Lung (tissue), 12 donors: ENCODE results near the gene GLP2R. TPM values are rescaled to one million over a fixed set of nuclear protein-coding genes. Genes with fewer than 3 reads are reported as not detected.

Source experiments
- ATAC-seq: fragments of 200-7000 bp; cut with Tn5 transposase; one replicate; pipeline ENCODE4 v1.9.1; 2020; ENCODE audit warnings: moderate number of reproducible peaks; ENCODE audit not compliant: insufficient read depth, low FRiP score
- DNase-seq, 3 donors: peaks; one replicate each; pipeline ENCODE4 v3.0.0-alpha.2; 2013 to 2017
- H3K27ac ChIP-seq, 2 donors: one replicate each; pipeline ENCODE4 v1.5.1; 2013; ENCODE audit warnings: mild to moderate bottlenecking in 2 of 2, moderate library complexity in 2 of 2, control low read depth in 1 of 2, inconsistent platforms in 1 of 2, low read depth in 1 of 2, low read length in 1 of 2
- H3K27me3 ChIP-seq, 3 donors: one replicate each; pipeline ENCODE4 v1.5.1; 2013; ENCODE audit warnings: low read length in 2 of 3; ENCODE audit not compliant: control insufficient read depth in 3 of 3, insufficient read depth in 3 of 3
- H3K36me3 ChIP-seq, 4 donors: one replicate each; pipeline ENCODE4 v1.5.1; 2013; ENCODE audit warnings: low read length in 4 of 4, mild to moderate bottlenecking in 1 of 4, moderate library complexity in 1 of 4; ENCODE audit not compliant: control insufficient read depth in 4 of 4, insufficient read depth in 4 of 4
- H3K4me1 ChIP-seq, 5 donors: one replicate each; pipeline ENCODE4 v1.5.1; 2013; ENCODE audit warnings: low read length in 5 of 5, mild to moderate bottlenecking in 2 of 5, moderate library complexity in 1 of 5; ENCODE audit not compliant: control insufficient read depth in 5 of 5, insufficient read depth in 5 of 5
- H3K4me3 ChIP-seq: one replicate; pipeline ENCODE4 v1.5.1; 2013; ENCODE audit warnings: mild to moderate bottlenecking, control low read depth, moderate library complexity
- H3K9ac ChIP-seq, 2 donors: one replicate each; pipeline ENCODE4 v1.5.1; 2013; ENCODE audit warnings: low read length in 2 of 2, control low read depth in 1 of 2; ENCODE audit not compliant: insufficient read depth in 1 of 2
- H3K9me3 ChIP-seq, 4 donors: one replicate each; pipeline ENCODE4 v1.5.1; 2013; ENCODE audit warnings: low read length in 3 of 4, mild to moderate bottlenecking in 1 of 4, moderate library complexity in 1 of 4; ENCODE audit not compliant: control insufficient read depth in 4 of 4, insufficient read depth in 3 of 4
- WGBS, 2 donors: extraction: QIAGEN DNeasy Blood & Tissue Kit; methylation state at CpG; one replicate each; pipeline ENCODE4 v1.1.7; 2013; 5-methylcytosine and 5-hydroxymethylcytosine counted together
- polyA plus RNA-seq, 2 donors: library from polyadenylated mRNA; stranded (reverse); fragments of 200-250 nt; gene quantifications; one replicate each; pipeline ENCODE4 v1.2.1, GENCODE V29; 2013
- total RNA-seq, 2 donors: library from RNA; depleted of rRNA in 1 of 2; stranded (reverse); fragments of >200 nt in 1 of 2; gene quantifications; one replicate each; pipeline ENCODE4 v1.2.1, GENCODE V29; 2014 to 2021
- TF ChIP-seq, protein P1 (sequence below): IDR thresholded peaks from 2 replicates; pipeline ENCODE4 v1.5.1; 2012; ENCODE audit warnings: mild to moderate bottlenecking; ENCODE audit errors: control extremely low read depth, extremely low read depth
- donor health status: control.
- donor health status: control.
- donor health status: Bipolar disorder and iron deficiency.
- donor health status: healthy.
- donor health status: DM: yes; HTN: yes; CAD: no.

GLP2R gene
- total and polyA plus RNA-seq, 4 donors: 0.11 to 1.6 (median 0.54) TPM

DNA sequence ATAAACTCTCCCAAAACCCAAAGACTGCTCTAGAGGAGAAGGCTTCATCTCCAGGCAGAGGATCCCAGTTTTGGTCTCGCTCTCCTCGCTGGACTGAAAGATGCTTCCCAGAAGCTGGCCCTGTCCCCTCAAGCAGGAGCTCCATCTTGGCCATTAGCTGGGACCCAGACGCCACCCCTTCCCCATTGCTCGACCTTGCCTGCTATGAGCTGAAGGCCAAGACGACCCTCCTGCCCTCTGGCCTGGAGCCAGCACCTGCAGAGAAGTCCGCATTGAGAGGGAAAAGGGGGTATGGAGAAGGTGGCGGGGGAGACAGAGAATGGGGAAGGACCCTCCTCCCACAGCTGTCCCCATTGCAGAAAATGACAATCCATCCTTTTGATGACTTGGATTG lies 82.9 kb downstream of the GLP2R start:
- H3K9me3 ChIP-seq: no peaks in the 10 kb centered on the region
- DNase-seq (no peak), ATAC-seq (no peak)
- H3K9ac ChIP-seq: no peak overlapping the region
- H3K36me3 ChIP-seq: peaks cover 0 to 5% (median 1%) of the 10 kb centered on the region in 4 donors
- no peak overlapping the region for H3K4me3 ChIP-seq
- 61 to 70% methylated on average over 7 of the region's 7 CpGs for WGBS, 2 donors
- TF ChIP-seq, protein P1, sequence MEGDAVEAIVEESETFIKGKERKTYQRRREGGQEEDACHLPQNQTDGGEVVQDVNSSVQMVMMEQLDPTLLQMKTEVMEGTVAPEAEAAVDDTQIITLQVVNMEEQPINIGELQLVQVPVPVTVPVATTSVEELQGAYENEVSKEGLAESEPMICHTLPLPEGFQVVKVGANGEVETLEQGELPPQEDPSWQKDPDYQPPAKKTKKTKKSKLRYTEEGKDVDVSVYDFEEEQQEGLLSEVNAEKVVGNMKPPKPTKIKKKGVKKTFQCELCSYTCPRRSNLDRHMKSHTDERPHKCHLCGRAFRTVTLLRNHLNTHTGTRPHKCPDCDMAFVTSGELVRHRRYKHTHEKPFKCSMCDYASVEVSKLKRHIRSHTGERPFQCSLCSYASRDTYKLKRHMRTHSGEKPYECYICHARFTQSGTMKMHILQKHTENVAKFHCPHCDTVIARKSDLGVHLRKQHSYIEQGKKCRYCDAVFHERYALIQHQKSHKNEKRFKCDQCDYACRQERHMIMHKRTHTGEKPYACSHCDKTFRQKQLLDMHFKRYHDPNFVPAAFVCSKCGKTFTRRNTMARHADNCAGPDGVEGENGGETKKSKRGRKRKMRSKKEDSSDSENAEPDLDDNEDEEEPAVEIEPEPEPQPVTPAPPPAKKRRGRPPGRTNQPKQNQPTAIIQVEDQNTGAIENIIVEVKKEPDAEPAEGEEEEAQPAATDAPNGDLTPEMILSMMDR: no peak
- H3K27ac ChIP-seq: no peak overlapping the region
- peaks cover 0 to 3% (median 0%) of the 10 kb centered on the region in 3 donors for H3K27me3 ChIP-seq
- H3K4me1 ChIP-seq: peaks cover 0 to 5% (median 0%) of the 10 kb centered on the region in 5 donors

DNA sequence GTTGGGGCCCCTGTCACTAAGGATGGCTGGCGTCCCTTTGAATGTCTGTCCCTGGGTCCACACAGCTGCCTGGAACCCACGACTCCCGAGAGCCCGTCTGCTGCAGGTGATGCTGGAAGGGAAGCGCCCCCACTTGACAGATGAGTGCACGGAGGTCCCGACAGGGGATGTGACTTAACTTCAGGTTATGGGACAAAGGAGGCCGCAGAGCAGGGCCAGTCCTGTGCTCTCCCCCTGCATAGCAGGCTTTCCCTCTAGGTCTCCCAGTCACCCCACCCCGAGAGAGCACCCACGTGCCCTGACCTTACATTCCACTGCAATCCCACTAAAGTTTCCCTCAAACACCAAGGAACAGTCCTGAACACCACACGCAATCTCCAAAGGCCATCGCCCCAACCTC lies 85.4 kb downstream of the GLP2R start:
- WGBS, 2 donors: 65 to 75% methylated on average over 12 of the region's 12 CpGs
- no peaks in the 10 kb centered on the region for H3K9me3 ChIP-seq
- H3K27ac ChIP-seq: no peak overlapping the region
- DNase-seq (no peak), ATAC-seq (no peak)
- peaks cover 0 to 3% (median 0%) of the 10 kb centered on the region in 3 donors for H3K27me3 ChIP-seq
- peaks cover 0 to 17% (median 4%) of the 10 kb centered on the region in 4 donors for H3K36me3 ChIP-seq
- H3K9ac ChIP-seq: no peak overlapping the region
- H3K4me1 ChIP-seq: peaks cover 0 to 5% (median 0%) of the 10 kb centered on the region in 5 donors
- H3K4me3 ChIP-seq: no peak overlapping the region
- TF ChIP-seq, protein P1: no peak

DNA sequence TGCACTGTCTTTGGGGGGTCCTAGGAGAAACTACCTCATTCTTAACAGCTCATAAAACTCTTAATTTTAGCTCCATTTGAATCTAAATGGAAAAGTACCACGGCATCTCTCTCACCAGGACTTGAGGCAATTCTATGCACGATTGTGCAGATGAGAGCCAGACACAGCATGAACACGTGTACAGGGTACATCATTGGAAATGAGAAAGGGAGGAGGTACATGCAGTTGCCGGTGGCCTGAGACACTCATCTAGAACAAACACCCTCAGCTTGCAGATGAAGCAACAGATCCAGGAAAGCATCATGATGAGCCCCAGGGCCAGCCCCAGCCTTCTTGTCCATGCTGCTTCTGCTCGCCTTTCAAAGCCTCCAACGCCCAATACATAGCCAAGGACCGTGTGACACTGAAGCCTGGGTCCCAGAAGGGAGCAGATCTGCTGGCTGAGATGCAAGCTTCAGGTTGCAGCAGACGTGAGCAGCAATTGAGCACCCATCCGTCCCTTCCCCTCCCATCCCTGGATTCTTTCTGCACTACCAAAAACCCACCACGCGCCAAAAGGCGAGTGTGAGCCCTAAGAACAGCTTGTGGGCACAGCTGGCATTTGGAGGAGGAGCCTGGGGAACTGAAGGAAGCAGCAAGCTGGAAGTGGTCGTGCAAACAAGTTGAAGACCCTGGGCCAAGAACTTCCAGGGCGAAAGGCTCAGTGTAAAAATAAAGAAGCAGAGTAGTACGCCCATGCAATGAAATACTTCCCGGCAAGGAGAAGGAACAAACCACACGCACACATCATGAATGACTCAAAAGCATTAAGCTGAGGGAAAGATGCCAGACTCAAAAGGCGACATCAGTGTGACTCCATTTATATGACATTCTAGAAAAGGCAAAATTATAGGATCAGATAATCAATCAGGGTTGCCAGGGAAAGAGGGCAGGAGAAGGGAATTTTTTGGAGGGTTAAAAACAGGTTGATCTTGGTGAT lies 86.7 kb downstream of the GLP2R start:
- no peak for ATAC-seq
- Histone ChIP-seq H3K27me3 (peaks cover 0 to 3% (median 0%) of the 10 kb centered on the region in 3 donors), H3K36me3 (peaks cover 4 to 28% (median 7%) of the 10 kb centered on the region in 4 donors), H3K9ac (no peak overlapping the region), H3K9me3 (no peaks in the 10 kb centered on the region), H3K27ac (no peak overlapping the region), H3K4me1 (peaks cover 0 to 5% (median 0%) of the 10 kb centered on the region in 5 donors), H3K4me3 (no peak overlapping the region)
- WGBS, 2 donors: 77 to 84% methylated on average over 18 of the region's 18 CpGs
- no peak for DNase-seq
- TF ChIP-seq, protein P1: no peak
